Lower leg skin (tissue), 4 donors: ENCODE measurements around the gene GRM8. TPM values are rescaled to one million over a fixed set of nuclear protein-coding genes. Genes with fewer than 3 reads are reported as not detected.
"Not testable (repeated sequence)": the region's sequence is repeated elsewhere in the genome, so short reads cannot be mapped to it uniquely, and the experiment has no call there.

ENCODE experiments used
- DNase-seq, 2 donors: peaks; one replicate each; pipeline ENCODE4 v3.0.0-alpha.2; 2019; ENCODE audit warnings: low spot score in 2 of 2
- H3K4me3 ChIP-seq: fragments of 200-600 bp; sonication (generic); 2 replicates; pipeline ENCODE4 v1.5.1; 2017; ENCODE audit warnings: mild to moderate bottlenecking, low read depth; ENCODE audit not compliant: poor library complexity, severe bottlenecking
- CTCF ChIP-seq, 3 donors: fragments of 450-650 bp; IDR thresholded peaks; one replicate each; pipeline ENCODE4 v1.5.1; 2016; ENCODE audit warnings: antibody characterized with exemption in 3 of 3, mild to moderate bottlenecking in 3 of 3, moderate library complexity in 2 of 3
- POLR2A ChIP-seq, 2 donors: fragments of 450-650 bp; IDR thresholded peaks; one replicate each; pipeline ENCODE4 v1.6.1; 2016 to 2017; ENCODE audit warnings: antibody characterized with exemption in 2 of 2, mild to moderate bottlenecking in 1 of 2, moderate library complexity in 1 of 2
- WGBS, 2 donors: methylation state at CpG; one replicate each; pipeline ENCODE4 v1.1.5; 2018; 5-methylcytosine and 5-hydroxymethylcytosine counted together
- intact Hi-C: fragments of 100-400 bp; cut with DNase I; formaldehyde crosslinking; loops from one replicate; pipeline ENCODE4 v1.15.0; 2023; ENCODE audit warnings: low total_unique reads
- total RNA-seq, 4 donors: library from RNA; depleted of rRNA; stranded (reverse); fragments of >200 nt; gene quantifications; one replicate each; pipeline ENCODE4 v1.1.0, GENCODE V29; 2016

GRM8 gene
- total RNA-seq, 4 donors from 2014 or later = 0.45 TPM; not detected in 3

GRCh38 chr7:126843336-126843735 is 409.4 kb downstream of the GRM8 start:
- intact Hi-C loops = no loop called here
- WGBS, 2 donors = 30 to 74% methylated on average over 2 of the region's 2 CpGs
- DNase-seq = no peak
- TF ChIP-seq CTCF (IDR thresholded peaks at IDR 0.05) (no peak), POLR2A (IDR thresholded peaks at IDR 0.05) (no peak)
- no peak overlapping the region for H3K4me3 ChIP-seq

- intact Hi-C loops = no loop called here
These were observed 410.3 kb downstream of the GRM8 start for GRCh38 chr7:126842451-126842850.

GRCh38 chr7:126840869-126841268 is 411.9 kb downstream of the GRM8 start:
- H3K4me3 ChIP-seq = no peak overlapping the region
- TF ChIP-seq CTCF (IDR thresholded peaks at IDR 0.05) (no peak), POLR2A (IDR thresholded peaks at IDR 0.05) (no peak)
- intact Hi-C loops = no loop called here
- DNase-seq = no peak

More at GRCh38 chr7:126842451-126842850, 410.3 kb downstream of the GRM8 start:
- no peak for DNase-seq
- H3K4me3 ChIP-seq = no peak overlapping the region
- TF ChIP-seq CTCF (IDR thresholded peaks at IDR 0.05) (no peak), POLR2A (IDR thresholded peaks at IDR 0.05) (no peak)
- WGBS, 2 donors = 62 to 82% methylated on average over 1 of the region's 1 CpG

GRCh38 chr7:126839624-126840023 is 413.1 kb downstream of the GRM8 start:
- intact Hi-C loops = no loop called here
- DNase-seq = no peak
- TF ChIP-seq CTCF (IDR thresholded peaks at IDR 0.05) (no peak), POLR2A (IDR thresholded peaks at IDR 0.05) (no peak)
- H3K4me3 ChIP-seq = no peak overlapping the region
- 80 to 90% methylated on average over 1 of the region's 1 CpG for WGBS, 2 donors

- TF ChIP-seq POLR2A (IDR thresholded peaks at IDR 0.05) = no peak
- TF ChIP-seq CTCF (IDR thresholded peaks at IDR 0.05) = no peak
- no peak overlapping the region for H3K4me3 ChIP-seq
- intact Hi-C loops = no loop called here
- no peak for DNase-seq
These were observed 414.5 kb downstream of the GRM8 start for GRCh38 chr7:126838194-126838593.

GRCh38 chr7:126831241-126831640 is 421.5 kb downstream of the GRM8 start:
- H3K4me3 ChIP-seq, intact Hi-C loops, DNase-seq: not testable (repeated sequence)
- WGBS, 2 donors = 72 to 78% methylated on average over 8 to 9 of the region's 9 CpGs
